Skin epidermis (tissue), 12 donors: ENCODE data around the gene KRTAP10-2.

ENCODE experiments used
- H3K27ac ChIP-seq, 21 experiments: fragments of 200-600 bp; sonication (generic) in 11 of 21; one replicate each; pipeline ENCODE4 v1.5.0; 2020; ENCODE audit warnings: mild to moderate bottlenecking in 3 of 21, inconsistent platforms in 2 of 21, moderate library complexity in 2 of 21
- H3K4me3 ChIP-seq, 7 experiments: fragments of 200-600 bp; sonication (generic) in 2 of 7; one replicate each; pipeline ENCODE4 v1.5.0; 2020; ENCODE audit warnings: inconsistent platforms in 2 of 7, mild to moderate bottlenecking in 2 of 7, moderate library complexity in 1 of 7

Gene KRTAP10-2

DNA sequence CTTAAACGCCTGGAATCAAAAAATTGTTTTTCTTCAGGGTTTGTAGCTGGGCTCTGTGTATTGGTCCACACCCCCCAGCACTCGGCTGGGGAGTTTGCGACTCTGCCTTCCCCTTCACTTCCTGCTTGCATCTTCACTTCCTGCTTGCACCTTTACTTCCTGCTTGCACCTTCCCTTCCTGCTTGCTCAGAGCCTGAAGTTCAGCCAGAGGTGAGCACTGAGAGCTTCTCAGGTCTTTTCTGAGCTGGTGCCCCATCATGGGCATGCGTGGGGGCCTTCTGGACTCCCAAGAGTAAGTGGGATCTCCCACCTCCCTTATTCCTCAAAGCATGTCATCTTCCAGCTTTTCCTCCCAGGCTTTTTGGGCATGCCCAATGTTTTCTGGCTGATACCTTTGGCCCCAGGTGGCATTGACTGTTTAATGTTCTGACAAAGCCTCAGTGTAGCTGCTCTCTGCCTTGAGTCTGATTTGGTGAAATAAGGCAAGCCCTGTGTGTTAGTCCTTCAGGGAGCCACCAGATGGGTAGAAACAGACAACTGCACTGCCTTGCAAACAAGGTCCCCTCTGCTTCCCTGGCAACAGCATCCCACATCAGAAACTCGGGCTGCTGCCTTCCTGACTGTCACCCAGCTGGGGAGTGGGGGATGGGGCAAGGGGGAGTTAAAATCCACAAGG, 3.5 kb downstream of the KRTAP10-2 start:
- Histone ChIP-seq H3K4me3 (no peak overlapping the region), H3K27ac (peak overlapping the region in 3 of 21 experiments; percentile 26 to 63 (median 58))

DNA sequence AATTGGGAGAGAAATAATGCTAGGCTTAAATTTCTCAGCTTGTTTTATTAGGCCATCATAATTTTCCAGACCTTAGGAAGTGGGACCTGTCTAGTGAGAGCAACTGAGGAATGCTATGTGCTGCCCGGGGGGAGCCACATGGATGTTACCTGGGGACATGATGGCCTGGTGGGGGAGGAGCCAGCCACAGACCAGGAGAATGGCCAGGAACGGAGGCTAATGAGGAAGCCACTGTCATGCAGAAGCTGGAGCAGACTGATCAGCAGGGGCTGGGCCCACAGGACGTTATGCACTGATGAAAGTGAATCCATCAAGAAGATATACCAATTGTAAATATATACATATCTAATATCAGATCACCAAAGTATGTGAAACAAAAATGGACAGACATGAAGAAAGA, 6.7 kb downstream of the KRTAP10-2 start:
- Histone ChIP-seq H3K4me3 (no peak overlapping the region), H3K27ac (no peak overlapping the region)

DNA sequence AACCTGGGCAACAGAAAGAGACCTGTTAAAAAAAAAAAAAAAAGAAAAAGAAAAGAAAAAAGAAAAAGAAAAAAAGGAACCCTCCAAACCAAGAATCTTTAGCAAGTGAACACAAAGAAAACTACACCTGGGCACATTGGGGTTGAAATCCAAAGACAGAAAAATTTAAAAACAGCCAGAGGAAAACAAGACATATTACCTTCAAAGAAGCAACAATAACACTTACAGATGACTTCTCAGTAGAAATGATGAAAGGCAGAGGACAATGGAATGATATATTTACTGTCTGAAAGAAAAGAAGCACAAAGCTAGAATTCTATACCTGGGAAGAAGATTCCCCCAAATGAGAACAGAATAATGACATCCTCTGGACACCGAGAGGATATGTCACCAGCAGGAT, 8.6 kb downstream of the KRTAP10-2 start:
- no peak overlapping the region for H3K4me3 ChIP-seq

DNA sequence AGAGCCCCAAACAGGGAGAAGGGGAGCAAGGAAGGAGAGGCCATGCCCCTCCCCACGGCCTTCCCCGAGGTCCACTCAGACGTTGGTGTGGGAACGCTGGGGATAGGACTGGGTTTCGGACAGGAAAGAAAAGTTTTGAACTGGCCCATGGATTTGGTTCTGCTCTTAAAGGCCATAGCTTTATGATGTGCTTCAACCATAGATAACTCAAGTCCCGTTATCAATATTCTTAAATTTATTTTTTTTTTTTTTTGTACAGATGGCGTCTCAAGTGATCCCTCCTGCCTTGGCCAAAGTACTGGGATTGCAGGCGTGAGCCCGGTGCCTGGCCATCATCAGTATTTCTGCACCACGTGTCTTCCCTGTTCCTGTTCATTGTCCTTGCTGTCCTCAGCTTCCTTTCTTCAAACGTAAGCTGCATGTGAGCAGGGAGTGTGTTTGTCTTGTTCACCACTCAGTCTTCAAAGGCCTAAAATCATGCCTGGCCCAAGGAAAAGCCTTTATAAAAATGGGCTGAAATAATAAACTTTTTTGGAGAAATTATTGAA, 10.5 kb downstream of the KRTAP10-2 start:
- no peak overlapping the region for H3K4me3 ChIP-seq
- no peak overlapping the region for H3K27ac ChIP-seq

More for the DNA sequence above, 8.6 kb downstream of the KRTAP10-2 start:
- no peak overlapping the region for H3K27ac ChIP-seq

DNA sequence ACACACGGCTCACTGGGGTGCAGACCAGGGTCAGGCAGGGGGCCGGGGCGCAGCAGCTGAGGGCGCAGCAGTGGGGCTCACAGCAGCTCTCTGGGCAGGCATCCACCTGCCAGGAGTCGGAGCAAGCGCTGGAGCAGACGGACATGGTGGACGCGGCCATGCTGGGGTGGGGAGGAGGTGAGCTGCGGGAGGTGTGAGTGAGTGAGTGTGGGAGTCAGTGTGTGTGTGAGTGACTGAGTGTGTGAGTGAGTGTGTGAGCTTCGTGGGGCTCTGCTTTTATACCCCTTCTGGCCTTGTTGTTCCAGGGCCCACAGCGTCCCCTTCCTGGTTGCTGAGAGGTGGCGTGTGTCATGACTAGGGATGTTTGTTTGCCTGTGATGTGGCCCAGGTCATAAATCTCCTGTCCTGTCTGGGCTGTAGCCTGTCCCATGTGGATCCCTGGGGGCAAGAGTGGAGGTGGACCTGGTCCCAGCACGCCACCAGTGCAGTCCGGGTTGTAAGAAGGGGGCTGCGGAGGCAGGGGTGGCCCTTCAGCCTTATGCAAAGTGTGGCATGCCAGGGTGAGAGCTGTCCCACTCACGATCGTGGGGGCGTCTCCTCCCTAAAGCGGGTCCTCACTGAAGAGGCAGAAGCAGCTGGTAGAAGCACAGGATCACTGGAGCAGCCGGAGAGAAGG, 11.2 kb downstream of the KRTAP10-2 start, which contains the start of gene KRTAP10-1:
TSS of gene KRTAP10-1 (minus strand) at position 205 of the 676 bp plus-strand sequence. CDS start at position 160, 45 bp downstream.
- Histone ChIP-seq H3K4me3 (no peak within 1 kb of the TSS), H3K27ac (no peak within 1 kb of the TSS)

DNA sequence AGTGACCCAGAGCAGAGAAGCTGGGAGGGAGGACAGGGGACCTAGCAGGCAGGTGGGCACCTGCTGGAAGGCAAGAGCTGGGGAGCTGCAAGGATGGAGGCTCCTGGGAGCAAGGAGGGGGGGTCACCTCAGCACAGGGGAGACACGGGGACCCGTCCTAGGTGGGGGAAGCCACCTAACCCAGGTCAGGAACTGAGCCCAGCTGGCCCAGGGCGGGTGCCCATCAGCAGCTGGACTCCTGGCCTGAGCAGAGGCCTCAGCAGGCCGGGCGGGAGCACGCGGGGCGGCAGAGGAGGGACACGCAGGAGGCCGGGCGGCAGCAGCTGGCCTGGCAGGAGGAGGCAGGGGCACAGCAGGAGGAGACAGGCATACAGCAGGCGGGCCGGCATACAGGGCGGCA, 12.3 kb downstream of the KRTAP10-2 start:
- Histone ChIP-seq H3K4me3 (no peak overlapping the region), H3K27ac (no peak overlapping the region)

DNA sequence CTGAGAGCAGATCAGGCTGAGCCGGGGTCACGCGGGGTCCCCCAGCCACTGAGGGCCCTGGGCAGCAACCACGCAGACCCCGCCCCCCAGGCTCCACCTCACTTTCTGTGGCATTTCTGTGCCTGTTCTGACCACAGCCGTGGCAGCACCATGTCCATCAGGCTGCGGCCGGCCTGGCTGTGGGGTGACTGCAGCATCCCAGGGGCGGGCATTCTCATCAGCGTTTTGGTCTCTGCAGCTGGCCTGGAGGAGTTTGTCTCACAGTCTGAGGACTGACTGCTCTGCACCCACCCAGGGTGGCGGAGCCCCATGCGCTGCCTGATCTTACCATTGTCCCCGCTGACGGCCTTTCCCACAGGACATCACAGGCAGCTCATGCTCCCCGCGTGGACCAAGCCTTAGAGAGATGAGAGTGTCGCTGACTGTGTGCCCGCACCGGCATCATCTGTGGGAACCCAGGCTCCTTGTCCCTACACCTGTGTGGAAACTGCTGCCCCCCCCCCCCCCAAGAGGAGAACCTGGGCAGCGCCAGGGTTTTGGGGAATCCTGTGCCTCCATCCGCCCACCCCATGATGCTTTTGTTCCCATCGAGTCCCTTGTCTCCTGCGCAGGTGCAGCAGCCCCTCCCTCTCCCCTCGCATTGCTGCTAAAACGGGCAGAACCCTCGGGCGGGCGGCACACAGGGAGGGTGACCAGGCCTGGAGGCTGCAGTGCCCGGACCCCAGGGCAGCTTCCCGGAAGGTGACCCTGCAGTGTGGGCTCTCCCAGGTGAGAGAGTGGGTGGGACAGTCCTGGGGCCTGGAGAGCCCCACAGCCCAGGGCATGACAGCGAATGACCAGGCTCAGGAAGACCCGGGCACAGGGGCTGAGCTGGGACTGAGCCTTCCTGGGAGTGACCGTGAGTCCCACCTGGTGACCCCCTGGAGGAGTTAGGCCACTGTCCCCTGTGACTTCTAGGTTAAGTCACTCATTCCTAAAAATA, 13.1 kb downstream of the KRTAP10-2 start:
- no peak overlapping the region for H3K4me3 ChIP-seq
- no peak overlapping the region for H3K27ac ChIP-seq

DNA sequence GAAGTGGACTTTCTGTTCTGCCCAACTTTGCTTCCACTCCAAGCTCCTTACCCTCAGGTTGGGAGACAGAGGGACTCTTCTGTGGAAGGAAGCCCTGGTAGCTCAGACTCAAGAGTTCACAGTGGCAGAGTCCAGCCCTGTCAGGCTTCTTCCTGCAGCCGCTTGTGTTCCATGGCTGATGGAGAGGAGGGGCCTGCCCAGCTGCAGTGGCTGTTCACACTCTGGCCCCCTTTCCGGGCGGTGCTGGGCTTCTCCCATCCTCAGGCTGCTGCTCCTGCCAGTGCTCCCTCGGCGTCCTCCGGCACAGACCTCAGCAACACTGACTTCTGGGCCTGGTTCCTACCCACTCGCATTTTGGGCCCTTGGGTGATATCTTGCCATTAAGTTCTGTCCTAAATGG, 15.3 kb downstream of the KRTAP10-2 start:
- no peak overlapping the region for H3K4me3 ChIP-seq
- no peak overlapping the region for H3K27ac ChIP-seq

DNA sequence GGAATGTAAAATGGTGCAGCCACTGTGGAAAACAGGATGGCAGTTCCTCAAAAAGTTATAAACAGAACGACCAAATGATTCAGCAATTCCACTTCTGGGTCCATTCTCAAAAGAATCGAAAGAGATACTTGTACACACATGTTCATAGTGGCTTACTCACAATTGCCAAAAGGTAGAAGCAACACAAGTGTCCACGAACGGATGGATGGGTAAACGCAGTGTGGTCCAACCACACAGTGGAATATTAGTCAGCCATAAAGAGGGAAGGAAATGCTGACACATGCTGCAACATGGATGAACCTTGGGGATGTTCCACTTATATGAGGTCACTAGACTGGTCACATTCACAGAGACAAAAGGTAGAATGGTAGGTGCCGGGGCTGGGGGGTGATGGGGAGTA, 16.6 kb downstream of the KRTAP10-2 start:
- Histone ChIP-seq H3K27ac (no peak overlapping the region), H3K4me3 (no peak overlapping the region)

DNA sequence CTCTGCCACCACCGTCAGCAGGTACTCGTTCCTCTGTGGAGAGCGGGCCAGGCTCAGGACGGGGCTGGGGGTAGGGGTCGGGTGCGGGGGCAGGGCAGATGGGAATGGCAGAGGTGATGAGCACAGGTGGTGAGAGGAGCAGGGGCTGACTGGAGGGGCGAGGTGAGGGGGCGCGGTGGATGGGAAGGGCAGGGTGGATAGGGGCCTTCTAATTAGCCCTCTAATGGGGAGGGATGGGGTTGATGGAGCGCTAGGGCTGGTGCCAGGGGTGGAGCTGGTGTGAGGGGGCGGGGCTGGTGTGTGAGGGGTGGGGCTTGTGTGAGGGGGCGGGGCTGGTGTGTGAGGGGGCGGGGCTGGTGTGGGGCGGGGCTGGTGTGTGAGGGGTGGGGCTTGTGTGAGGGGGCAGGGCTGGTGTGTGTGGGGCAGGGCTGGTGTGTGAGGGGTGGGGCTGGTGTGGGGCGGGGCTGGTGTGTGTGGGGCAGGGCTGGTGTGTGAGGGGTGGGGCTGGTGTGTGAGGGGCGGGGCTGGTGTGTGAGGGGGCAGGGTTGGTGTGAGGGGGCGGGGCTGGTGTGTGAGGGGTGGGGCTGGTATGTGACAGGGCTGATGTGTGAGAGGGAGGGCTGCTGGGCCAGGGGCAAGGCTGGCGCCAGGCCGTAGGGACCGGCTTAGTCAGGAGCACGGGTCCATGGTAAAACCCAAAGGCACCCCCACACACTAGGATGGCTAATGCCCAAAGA, 17.2 kb downstream of the KRTAP10-2 start:
- Histone ChIP-seq H3K4me3 (no peak overlapping the region), H3K27ac (no peak overlapping the region)

DNA sequence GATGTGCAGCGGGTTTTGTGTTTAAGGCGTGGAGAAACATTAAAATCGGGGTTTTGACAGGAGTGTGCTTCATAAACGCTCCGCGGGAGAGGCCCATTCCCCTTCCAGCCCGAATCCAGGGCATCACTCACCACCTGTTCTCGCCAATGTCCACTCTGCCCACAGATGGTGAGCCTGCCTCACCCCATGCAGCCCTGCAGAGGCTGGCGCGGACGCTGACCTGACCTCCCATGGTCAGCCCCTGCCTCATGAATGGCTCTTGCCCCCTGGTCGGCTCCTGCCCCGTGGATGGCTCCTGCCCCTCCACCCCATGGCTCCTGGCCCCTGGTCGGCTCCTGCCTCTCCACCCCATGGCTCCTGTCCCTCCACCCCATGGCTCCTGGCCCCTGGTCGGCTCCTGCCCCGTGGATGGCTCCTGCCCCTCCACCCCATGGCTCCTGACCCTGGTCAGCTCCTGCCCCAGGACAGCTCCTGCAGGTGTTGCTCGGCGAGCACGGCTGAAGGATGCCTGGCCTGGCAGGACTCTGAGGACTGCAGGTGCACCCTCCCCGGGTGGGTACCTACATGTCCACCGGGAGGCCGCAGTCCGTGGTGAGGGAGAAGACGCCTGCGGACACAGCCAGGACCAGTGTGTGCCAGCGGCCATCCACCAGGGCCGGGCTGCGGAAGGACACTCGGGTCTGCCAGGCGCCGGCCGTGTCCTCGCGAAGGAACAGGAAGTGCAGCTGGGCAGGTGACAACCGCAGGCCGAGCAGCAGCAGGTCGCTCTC, 18.0 kb downstream of the KRTAP10-2 start:
- no peak overlapping the region for H3K4me3 ChIP-seq
- H3K27ac ChIP-seq, result no peak overlapping the region

DNA sequence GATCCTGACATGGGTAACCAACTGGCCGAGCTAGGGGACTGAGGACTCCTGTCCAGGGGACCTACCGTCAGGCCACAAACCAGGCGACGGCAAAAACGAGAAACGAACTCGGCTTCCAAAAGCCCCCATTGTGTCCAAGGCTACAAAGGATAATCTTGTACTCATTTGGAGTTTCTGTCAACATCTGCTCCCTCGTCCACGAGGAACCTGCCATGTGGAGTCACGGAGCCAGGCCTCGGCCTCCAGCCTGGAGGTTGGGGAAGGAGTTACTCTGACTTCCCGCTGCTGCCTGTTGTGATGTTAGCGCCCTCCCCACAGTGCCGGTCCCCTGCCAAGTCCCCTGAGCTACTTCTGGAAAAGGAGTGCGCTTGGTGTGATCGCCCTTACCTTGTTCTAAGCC, 18.6 kb downstream of the KRTAP10-2 start:
- no peak overlapping the region for H3K4me3 ChIP-seq
- no peak overlapping the region for H3K27ac ChIP-seq

DNA sequence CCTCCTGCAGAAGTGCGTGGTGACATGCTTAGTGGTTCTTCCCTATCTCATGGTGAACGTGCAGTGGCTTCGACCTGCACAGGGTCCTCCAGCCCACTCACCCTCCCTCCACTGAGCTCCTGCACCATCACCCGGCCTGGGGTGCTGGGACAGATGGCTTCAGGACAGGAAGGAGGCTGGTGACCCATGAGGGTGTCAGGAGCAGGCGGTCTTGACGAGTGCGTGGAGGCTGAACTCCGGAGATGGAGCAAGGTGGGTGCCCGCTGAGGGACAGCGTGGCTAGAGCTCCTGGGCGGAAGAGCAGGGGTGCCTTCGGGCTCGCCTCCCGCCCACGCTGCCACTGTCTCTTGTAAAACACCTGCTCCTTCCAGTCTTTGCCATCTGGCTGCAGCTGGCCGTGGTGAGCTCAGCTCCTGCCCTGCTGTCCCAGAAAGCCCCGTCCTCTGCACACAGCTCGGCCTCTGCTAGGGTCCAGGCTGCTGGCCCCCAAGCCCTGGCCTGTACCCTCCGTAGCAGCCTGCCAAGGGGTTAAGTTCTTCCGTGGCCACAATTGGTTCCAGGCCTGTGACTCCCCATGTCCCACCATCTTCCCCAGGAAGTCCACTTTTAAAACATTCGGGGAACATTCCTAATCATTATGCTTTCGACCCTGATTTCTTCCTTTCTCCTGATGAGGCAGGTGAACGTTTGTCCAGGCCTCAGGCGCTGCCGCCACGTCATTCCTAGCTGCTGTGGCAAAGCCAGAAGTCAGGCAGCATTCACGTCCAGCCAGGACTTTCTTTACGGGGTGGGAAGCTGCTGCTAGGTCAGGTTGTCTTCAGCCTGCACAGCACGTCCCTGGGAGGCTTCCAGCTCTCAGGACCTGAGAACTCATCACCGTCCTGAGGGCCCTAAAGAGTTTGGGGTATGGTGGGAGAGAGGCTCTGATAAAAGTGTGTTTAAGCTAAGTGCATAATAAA, 19.4 kb downstream of the KRTAP10-2 start:
- Histone ChIP-seq H3K27ac (no peak overlapping the region), H3K4me3 (no peak overlapping the region)

DNA sequence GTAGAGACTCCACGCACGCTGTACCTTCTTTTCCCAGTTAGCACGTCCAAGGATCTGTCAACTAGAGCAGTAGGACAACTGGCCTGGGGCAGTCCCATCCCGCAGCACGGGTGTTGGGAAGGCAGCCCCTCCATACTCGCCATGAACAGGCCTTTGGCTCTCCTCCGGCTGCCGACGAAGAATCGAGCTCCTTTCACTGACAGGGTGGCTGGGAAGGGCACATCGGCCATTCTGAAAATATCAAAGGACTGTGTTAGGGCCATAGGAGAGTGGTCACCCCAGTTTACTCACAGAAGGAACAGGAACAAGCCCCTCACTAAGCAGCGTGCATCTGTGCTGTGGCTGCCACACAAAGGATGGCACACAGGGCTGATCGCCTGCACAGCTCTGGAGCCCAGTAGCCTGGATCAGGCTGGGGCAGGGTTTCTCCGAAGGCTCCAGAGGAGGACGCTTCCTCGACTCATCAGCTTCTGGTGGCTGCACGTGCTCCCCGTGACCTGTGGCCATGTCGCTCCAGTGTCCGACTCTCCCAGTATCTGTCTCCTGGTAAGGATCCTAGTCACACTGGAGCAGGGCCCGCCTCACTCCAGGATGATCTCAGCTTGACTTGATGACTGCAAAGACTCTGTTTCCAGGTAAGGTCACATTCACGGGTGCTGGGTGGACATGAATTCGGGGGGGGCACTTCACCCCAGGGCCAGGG, 20.3 kb downstream of the KRTAP10-2 start:
- H3K4me3 ChIP-seq, result no peak overlapping the region
- H3K27ac ChIP-seq, result no peak overlapping the region

DNA sequence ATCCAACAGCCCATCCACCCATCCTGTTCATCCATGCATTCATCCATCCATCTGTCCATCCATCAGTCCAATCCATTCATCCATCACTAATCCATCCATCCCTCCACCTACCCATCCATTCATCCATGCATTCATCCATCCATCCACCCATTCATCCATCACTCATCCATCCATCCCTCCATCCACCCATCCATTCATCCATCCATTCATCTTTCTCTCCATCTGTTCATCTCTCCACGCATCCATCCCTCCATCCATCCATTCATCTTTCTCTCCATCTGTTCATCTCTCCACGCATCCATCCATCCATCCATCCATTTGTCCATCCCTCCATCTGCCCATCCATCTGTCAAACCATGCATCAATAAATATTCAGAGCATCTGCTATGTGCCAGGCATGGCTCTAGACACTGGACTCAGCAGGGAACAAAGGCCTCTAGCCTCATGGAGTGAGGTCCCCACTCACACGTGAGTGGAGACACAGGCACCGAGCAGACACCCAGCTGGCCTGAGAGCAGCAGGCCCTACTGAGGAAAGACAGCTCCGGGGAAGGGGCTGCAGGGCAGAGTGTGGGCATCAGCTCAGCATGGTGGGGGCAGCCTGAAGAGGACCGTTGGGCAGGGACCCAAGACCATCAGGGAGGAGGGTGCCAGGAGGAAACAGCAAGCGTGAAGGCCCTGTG, 20.9 kb downstream of the KRTAP10-2 start:
- H3K27ac ChIP-seq, result no peak overlapping the region
- H3K4me3 ChIP-seq, result no peak overlapping the region

DNA sequence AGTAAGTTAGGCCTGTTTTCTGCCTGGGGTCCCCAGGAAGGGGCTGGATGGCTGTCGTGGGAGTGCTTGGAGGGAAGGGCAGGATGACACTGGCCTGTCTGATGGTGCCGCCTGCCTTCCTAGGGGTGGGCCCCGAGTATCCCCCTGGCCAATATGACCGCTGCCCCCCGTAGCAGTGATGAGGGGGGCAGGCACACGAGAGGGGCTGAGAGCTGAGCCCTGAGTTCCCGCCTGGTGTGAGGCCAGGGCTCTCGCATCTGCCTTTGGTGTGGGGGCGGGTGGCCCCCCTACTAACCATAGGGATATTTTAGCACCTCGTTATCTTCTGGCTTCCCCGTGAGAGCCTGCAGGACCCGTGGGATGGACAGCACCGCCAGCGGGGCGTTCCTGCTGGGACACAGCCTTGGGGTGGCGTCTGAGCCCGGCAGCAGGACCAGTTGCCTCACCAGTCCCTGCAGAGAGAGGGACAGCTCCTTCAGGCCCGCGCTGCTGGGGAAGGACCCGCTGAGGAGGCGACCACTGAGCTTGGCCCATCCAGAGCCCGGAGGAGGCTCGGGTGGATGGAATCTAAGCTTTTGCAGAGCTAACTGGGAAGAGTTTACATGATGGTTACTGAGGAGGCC, 21.7 kb downstream of the KRTAP10-2 start:
- Histone ChIP-seq H3K27ac (no peak overlapping the region), H3K4me3 (no peak overlapping the region)
